ENCODE data around the gene POM121. TPM values are rescaled to one million over a fixed set of nuclear protein-coding genes. Genes with fewer than 3 reads are reported as not detected.
A peak's percentile ranks its signal among the peaks of the same experiment; 100 is the strongest.
"Not testable (repeated sequence)": the region's sequence is repeated elsewhere in the genome, so short reads cannot be mapped to it uniquely, and the experiment has no call there.

The POM121 gene
- total RNA-seq, 1 experiment from 2014 or later = 49.0 TPM

DNA sequence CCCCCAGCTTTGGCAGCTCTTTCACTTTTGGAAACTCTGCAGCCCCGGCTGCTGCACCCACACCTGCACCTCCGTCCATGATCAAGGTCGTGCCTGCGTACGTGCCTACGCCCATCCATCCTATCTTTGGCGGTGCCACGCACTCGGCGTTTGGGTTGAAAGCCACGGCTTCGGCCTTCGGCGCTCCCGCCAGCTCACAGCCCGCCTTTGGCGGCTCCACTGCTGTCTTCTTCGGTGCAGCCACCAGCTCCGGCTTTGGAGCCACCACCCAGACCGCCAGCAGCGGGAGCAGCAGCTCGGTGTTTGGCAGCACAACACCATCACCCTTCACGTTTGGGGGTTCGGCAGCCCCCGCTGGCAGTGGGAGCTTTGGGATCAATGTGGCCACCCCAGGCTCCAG is 18.1 kb downstream of the POM121 start:
- DNase-seq; CTCF ChIA-PET; H3K9me2 ChIP-seq (ENCODE audit: insufficient read depth); H2AFZ ChIP-seq; H3K4me3 ChIP-seq; H3K36me3 ChIP-seq (ENCODE audit: low read depth); H3K27ac ChIP-seq; H3K9me3 ChIP-seq (ENCODE audit: insufficient read depth, low read depth); H3K4me2 ChIP-seq; BruUV-seq (replicated peaks); H3K27me3 ChIP-seq (ENCODE audit: insufficient read depth, low read depth); H4K20me1 ChIP-seq (ENCODE audit: insufficient read depth); H3F3A ChIP-seq (ENCODE audit: insufficient read depth, low read depth); H3K79me2 ChIP-seq (ENCODE audit: low read depth); H3K4me1 ChIP-seq (replicated peaks; ENCODE audit: insufficient read depth); POLR2A ChIA-PET (ENCODE audit: unreplicated experiment); intact Hi-C loops (cut with micrococcal nuclease; ENCODE audit: unreplicated experiment): not testable (repeated sequence)

DNA sequence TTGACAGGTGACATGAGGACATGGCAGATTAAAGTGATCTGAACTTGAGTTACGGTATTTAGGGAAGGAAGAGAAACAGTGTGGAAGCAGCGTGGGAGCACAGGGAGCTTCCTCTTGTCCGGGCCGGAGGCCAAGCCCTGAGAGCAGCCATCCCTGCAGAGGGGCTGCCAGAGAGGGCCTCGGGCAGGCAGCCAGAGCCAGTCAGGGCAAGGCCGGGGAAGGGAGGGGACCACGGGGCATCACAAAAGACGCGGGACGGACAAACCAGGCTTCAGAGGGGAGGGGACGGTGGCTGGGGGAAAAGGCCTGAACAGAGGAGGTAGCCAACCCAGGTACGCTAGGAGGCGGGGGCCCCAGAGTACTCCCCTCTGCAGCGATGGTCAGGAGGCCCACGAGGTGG is 20.0 kb downstream of the POM121 start:
- H3K4me2 ChIP-seq; H3K27ac ChIP-seq; CTCF ChIA-PET; H2AFZ ChIP-seq; H3K4me3 ChIP-seq; H3K27me3 ChIP-seq (ENCODE audit: insufficient read depth, low read depth); BruUV-seq (replicated peaks); H4K20me1 ChIP-seq (ENCODE audit: insufficient read depth); H3F3A ChIP-seq (ENCODE audit: insufficient read depth, low read depth); H3K4me1 ChIP-seq (replicated peaks; ENCODE audit: insufficient read depth); intact Hi-C loops (cut with micrococcal nuclease; ENCODE audit: unreplicated experiment); POLR2A ChIA-PET (ENCODE audit: unreplicated experiment); H3K79me2 ChIP-seq (ENCODE audit: low read depth); H3K9me2 ChIP-seq (ENCODE audit: insufficient read depth); H3K9me3 ChIP-seq (ENCODE audit: insufficient read depth, low read depth); DNase-seq; H3K36me3 ChIP-seq (ENCODE audit: low read depth): not testable (repeated sequence)

- H2AFZ ChIP-seq; H4K20me1 ChIP-seq (ENCODE audit: insufficient read depth); H3K4me1 ChIP-seq (replicated peaks; ENCODE audit: insufficient read depth); H3K36me3 ChIP-seq (ENCODE audit: low read depth); CTCF ChIA-PET; H3K4me2 ChIP-seq; H3K4me3 ChIP-seq; POLR2A ChIA-PET (ENCODE audit: unreplicated experiment); H3K27ac ChIP-seq; H3K9me2 ChIP-seq (ENCODE audit: insufficient read depth); H3K27me3 ChIP-seq (ENCODE audit: insufficient read depth, low read depth); H3F3A ChIP-seq (ENCODE audit: insufficient read depth, low read depth); H3K9me3 ChIP-seq (ENCODE audit: insufficient read depth, low read depth); H3K79me2 ChIP-seq (ENCODE audit: low read depth); BruUV-seq (replicated peaks); DNase-seq; intact Hi-C loops (cut with micrococcal nuclease; ENCODE audit: unreplicated experiment): not testable (repeated sequence)
These were observed 20.7 kb downstream of the POM121 start for GRCh38 chr7:72945597-72945996.

GRCh38 chr7:72946130-72946745 is 21.3 kb downstream of the POM121 start:
- H3K9me3 ChIP-seq (ENCODE audit: insufficient read depth, low read depth); H3K4me3 ChIP-seq; H3K4me2 ChIP-seq; H4K20me1 ChIP-seq (ENCODE audit: insufficient read depth); DNase-seq; POLR2A ChIA-PET (ENCODE audit: unreplicated experiment); H3K36me3 ChIP-seq (ENCODE audit: low read depth); intact Hi-C loops (cut with micrococcal nuclease; ENCODE audit: unreplicated experiment); CTCF ChIA-PET; BruUV-seq (replicated peaks); H3K27me3 ChIP-seq (ENCODE audit: insufficient read depth, low read depth); H3K79me2 ChIP-seq (ENCODE audit: low read depth); H3K4me1 ChIP-seq (replicated peaks; ENCODE audit: insufficient read depth); H3K27ac ChIP-seq; H3F3A ChIP-seq (ENCODE audit: insufficient read depth, low read depth); H2AFZ ChIP-seq; H3K9me2 ChIP-seq (ENCODE audit: insufficient read depth): not testable (repeated sequence)
- TF ChIP-seq CTCF (conservative IDR thresholded peaks at IDR 0.05) = peak; percentile 39; the same call in 1 of the 2 replicates

GRCh38 chr7:72948714-72949113 is 23.8 kb downstream of the POM121 start:
- H3K27me3 ChIP-seq (ENCODE audit: insufficient read depth, low read depth); BruUV-seq (replicated peaks); CTCF ChIA-PET; H3K4me2 ChIP-seq; H3K4me1 ChIP-seq (replicated peaks; ENCODE audit: insufficient read depth); DNase-seq; H3F3A ChIP-seq (ENCODE audit: insufficient read depth, low read depth); H3K4me3 ChIP-seq; H3K9me3 ChIP-seq (ENCODE audit: insufficient read depth, low read depth); H2AFZ ChIP-seq; H3K79me2 ChIP-seq (ENCODE audit: low read depth); H3K9me2 ChIP-seq (ENCODE audit: insufficient read depth); POLR2A ChIA-PET (ENCODE audit: unreplicated experiment); H3K36me3 ChIP-seq (ENCODE audit: low read depth); intact Hi-C loops (cut with micrococcal nuclease; ENCODE audit: unreplicated experiment); H4K20me1 ChIP-seq (ENCODE audit: insufficient read depth); H3K27ac ChIP-seq: not testable (repeated sequence)

GRCh38 chr7:72949276-72949675 is 24.4 kb downstream of the POM121 start:
- H2AFZ ChIP-seq; H4K20me1 ChIP-seq (ENCODE audit: insufficient read depth); H3K9me2 ChIP-seq (ENCODE audit: insufficient read depth); DNase-seq; H3K4me3 ChIP-seq; intact Hi-C loops (cut with micrococcal nuclease; ENCODE audit: unreplicated experiment); H3K79me2 ChIP-seq (ENCODE audit: low read depth); POLR2A ChIA-PET (ENCODE audit: unreplicated experiment); H3K27ac ChIP-seq; H3K27me3 ChIP-seq (ENCODE audit: insufficient read depth, low read depth); H3K4me2 ChIP-seq; H3K4me1 ChIP-seq (replicated peaks; ENCODE audit: insufficient read depth); CTCF ChIA-PET; H3K9me3 ChIP-seq (ENCODE audit: insufficient read depth, low read depth); BruUV-seq (replicated peaks); H3K36me3 ChIP-seq (ENCODE audit: low read depth); H3F3A ChIP-seq (ENCODE audit: insufficient read depth, low read depth): not testable (repeated sequence)

- H3K27me3 ChIP-seq (ENCODE audit: insufficient read depth, low read depth); H3K36me3 ChIP-seq (ENCODE audit: low read depth); H3K9me2 ChIP-seq (ENCODE audit: insufficient read depth); CTCF ChIA-PET; intact Hi-C loops (cut with micrococcal nuclease; ENCODE audit: unreplicated experiment); H3K4me3 ChIP-seq; H2AFZ ChIP-seq; DNase-seq; H3K9me3 ChIP-seq (ENCODE audit: insufficient read depth, low read depth); BruUV-seq (replicated peaks); H3K4me1 ChIP-seq (replicated peaks; ENCODE audit: insufficient read depth); H3F3A ChIP-seq (ENCODE audit: insufficient read depth, low read depth); H4K20me1 ChIP-seq (ENCODE audit: insufficient read depth); H3K79me2 ChIP-seq (ENCODE audit: low read depth); H3K27ac ChIP-seq; POLR2A ChIA-PET (ENCODE audit: unreplicated experiment); H3K4me2 ChIP-seq: not testable (repeated sequence)
These were observed 24.8 kb downstream of the POM121 start for GRCh38 chr7:72949686-72950085.
